ENCODE measurements around the gene RACK1. TPM values are rescaled to one million over a fixed set of nuclear protein-coding genes. Genes with fewer than 3 reads are reported as not detected.

RACK1 gene
- total RNA-seq, 1 donor from 2014 or later, result 1,122 TPM

- intact Hi-C loops (cut with DNase I), result no loop called here
- ATAC-seq (no peak), DNase-seq (ENCODE audit: low spot score) (no peak)
Observed at GRCh38 chr5:181235689-181236366, 7.9 kb downstream of the RACK1 start.

GRCh38 chr5:181235323-181235688 lies 8.4 kb downstream of the RACK1 start:
- no peak for ATAC-seq
- no peak for DNase-seq (ENCODE audit: low spot score)
- intact Hi-C loops (cut with DNase I), result no loop called here

GRCh38 chr5:181234455-181235306 lies 9.0 kb downstream of the RACK1 start:
- DNase-seq (ENCODE audit: low spot score) (no peak), ATAC-seq (no peak)
- intact Hi-C loops (cut with DNase I), result no loop called here

DNA sequence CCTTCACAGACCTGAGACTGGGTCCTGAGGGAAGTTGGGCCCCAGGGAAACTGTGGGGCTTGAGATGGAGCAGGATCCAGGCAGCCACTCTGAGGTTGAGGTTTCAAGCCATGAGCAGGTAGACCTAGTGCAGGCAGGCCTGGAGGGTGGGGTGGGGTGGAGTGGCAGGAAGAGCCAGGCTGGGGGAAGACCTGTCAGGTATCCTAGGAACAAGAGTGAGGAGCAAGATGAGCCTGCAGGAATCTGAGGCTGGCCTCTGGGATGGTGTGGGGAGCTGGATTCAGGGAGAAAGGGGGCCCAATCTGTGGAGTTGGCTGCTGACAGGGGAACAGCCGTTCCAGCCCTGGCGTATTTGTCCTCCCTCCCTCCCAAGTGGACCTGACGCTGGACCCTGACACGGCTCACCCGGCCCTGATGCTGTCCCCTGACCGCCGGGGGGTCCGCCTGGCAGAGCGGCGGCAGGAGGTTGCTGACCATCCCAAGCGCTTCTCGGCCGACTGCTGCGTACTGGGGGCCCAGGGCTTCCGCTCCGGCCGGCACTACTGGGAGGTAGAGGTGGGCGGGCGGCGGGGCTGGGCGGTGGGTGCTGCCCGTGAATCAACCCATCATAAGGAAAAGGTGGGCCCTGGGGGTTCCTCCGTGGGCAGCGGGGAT lies 9.8 kb downstream of the RACK1 start:
- intact Hi-C loops (cut with DNase I), result no loop called here
- no peak for ATAC-seq
- no peak for DNase-seq (ENCODE audit: low spot score)

GRCh38 chr5:181233088-181233800 lies 10.5 kb downstream of the RACK1 start:
- intact Hi-C loops (cut with DNase I), result no loop called here
- DNase-seq (ENCODE audit: low spot score) (no peak), ATAC-seq (no peak)

- intact Hi-C loops (cut with DNase I), result no loop called here
- no peak for ATAC-seq
- no peak for DNase-seq (ENCODE audit: low spot score)
Observed at GRCh38 chr5:181232593-181232992, 11.1 kb downstream of the RACK1 start.

DNA sequence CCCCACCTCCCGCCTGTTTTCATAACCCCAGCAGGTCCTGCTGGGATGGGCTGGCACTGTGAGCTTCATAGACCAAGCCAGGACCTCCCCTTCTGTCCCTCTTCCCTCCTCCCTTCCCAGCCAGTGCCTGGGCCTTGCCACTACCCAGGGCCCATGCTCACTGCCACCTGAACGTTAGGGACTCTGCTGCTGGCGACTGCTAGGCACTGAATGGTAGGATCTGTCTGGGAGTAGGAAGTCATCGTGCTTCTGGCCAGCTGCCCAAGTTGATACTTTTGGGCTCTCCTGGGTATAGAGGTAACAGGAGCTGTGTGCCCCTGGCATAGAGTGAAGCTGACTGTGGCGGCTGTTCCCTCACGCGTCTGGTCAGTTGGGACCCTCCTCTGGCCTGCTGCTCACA lies 12.3 kb downstream of the RACK1 start:
- ATAC-seq, result no peak
- intact Hi-C loops (cut with DNase I), result no loop called here
- DNase-seq (ENCODE audit: low spot score), result peak; percentile 53

DNA sequence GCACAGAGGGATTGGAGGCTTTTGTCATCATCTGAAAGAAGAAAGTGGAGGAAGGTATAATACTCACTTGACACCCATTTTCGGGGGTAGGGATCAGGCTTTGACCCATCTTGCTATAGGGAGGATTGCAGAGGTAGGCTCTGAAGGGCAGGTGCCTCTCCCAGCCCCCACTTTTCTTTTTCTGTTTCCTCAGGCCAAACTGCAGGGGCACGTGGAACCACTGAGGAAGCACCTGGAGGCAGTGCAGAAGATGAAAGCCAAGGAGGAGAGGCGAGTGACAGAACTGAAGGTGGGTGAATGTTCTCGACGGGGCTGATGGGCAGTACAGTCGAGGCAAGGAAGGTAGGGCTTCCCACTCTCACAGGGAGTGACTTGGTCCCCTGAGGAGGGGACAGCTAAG lies 13.2 kb downstream of the RACK1 start:
- DNase-seq (ENCODE audit: low spot score) (no peak), ATAC-seq (no peak)
- intact Hi-C loops (cut with DNase I), result no loop called here

- no peak for ATAC-seq
- DNase-seq (ENCODE audit: low spot score), result no peak
- intact Hi-C loops (cut with DNase I), result no loop called here
Observed at GRCh38 chr5:181229996-181230395, 13.7 kb downstream of the RACK1 start.

- ATAC-seq, result no peak
- no peak for DNase-seq (ENCODE audit: low spot score)
- intact Hi-C loops (cut with DNase I), result no loop called here
Observed at GRCh38 chr5:181224390-181225229, 19.1 kb downstream of the RACK1 start.

DNA sequence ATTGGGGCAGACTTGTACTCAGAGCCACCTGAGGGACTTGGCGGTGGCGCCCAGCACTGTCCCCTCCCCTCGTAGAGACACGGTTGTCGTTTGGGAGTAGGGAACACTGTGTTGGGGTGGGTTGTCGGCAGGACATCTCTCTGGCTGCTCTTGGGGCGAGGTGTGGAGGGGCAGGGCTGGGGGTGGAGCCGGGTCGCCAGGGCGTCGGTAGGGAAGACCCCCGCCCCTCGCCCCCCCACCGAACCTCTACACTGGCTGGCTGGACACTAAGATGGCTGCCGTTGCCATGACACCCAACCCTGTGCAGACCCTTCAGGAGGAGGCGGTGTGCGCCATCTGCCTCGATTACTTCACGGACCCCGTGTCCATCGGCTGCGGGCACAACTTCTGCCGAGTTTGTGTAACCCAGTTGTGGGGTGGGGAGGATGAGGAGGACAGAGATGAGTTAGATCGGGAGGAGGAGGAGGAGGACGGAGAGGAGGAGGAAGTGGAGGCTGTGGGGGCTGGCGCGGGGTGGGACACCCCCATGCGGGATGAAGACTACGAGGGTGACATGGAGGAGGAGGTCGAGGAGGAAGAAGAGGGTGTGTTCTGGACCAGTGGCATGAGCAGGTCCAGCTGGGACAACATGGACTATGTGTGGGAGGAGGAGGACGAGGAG lies 19.8 kb downstream of the RACK1 start:
- ATAC-seq (peak; percentile 12), DNase-seq (ENCODE audit: low spot score) (peak; percentile 78)
- intact Hi-C loops (cut with DNase I), result no loop called here

- peak; percentile 94 for ATAC-seq
- intact Hi-C loops (cut with DNase I), result no loop called here
- peak; percentile 99 for DNase-seq (ENCODE audit: low spot score)
Observed at GRCh38 chr5:181223058-181223728, 20.5 kb downstream of the RACK1 start, which contains the start of gene TRIM41. Gene TRIM41 (plus strand): TSS chr5:181223281. CDS start chr5:181224000, 719 bp downstream.

- intact Hi-C loops (cut with DNase I), result no loop called here
- ATAC-seq (peak; percentile 20), DNase-seq (ENCODE audit: low spot score) (no peak)
Observed at GRCh38 chr5:181222630-181223057, 21.1 kb downstream of the RACK1 start.

DNA sequence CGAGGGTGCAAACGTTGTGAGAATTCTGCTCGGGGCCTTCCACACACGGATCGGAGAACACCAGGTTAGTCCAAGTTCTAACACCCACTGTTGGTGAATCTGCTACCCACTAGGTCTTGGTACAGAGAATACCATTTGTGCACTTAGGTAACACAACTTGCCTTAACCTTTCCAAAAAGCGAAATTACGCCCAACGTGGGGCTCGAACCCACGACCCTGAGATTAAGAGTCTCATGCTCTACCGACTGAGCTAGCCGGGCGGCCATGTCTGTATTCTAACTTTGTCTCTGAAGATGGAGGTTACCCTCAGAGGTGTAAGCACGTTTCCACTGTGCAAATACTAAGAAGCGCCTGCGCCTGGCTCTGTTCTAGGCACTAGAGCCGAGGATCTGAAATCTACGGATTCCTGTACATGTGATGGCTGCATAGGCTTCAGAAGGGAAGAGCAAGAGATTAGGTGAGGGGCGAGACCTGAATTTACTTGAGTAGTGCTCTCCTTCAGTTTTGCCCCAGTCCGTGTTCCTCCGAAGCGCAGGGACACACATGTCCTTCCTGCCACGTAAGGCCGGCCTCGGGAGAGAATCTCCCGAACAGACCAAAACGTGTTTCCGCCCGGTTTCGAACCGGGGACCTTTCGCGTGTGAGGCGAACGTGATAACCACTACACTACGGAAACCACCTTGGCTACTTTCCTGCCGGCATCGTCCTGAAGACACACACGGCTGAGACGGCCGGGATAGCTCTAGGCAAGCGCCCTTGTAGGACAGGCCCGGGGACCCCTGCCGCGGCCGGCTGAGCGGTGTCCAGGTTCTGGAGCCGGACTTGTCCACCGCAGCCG lies 21.7 kb downstream of the RACK1 start:
- intact Hi-C loops (cut with DNase I), result no loop called here
- peak; percentile 98 for DNase-seq (ENCODE audit: low spot score)
- peak; percentile 80 for ATAC-seq

DNA sequence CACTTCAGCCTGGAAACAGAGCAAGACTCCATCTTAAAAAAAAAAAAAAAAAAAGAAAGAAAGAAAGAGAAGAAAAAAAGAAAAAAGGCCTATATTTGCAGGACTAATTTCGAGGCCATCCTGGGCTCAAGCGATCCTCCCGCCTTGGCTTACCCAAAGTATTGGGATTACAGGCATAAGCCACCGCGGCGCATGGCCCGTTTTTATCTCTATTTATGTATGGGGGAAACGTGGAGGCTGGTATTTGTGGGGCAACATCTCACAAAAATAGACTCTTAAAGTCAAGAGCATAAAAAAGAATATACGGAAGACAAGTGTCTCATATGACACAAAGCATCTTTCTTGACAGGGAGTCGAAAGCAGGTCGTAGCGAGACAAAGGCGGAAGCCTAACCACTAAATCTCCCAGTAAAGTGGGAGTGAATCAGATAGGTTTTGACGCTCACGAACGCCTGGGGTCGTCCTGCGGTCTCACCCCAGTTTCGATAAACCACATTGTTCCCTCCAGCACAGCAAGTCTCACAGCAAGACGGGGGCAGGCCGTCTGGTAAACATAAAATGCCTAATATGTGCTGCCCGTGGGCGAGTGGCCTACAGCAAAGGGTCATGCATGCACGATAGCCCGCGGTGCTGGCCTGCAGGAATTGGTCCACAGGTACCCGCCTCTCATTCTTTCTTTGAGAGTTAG lies 22.5 kb downstream of the RACK1 start:
- intact Hi-C loops (cut with DNase I), result no loop called here
- no peak for DNase-seq (ENCODE audit: low spot score)
- no peak for ATAC-seq

GRCh38 chr5:181220178-181220515 lies 23.6 kb downstream of the RACK1 start:
- intact Hi-C loops (cut with DNase I), result no loop called here
- DNase-seq (ENCODE audit: low spot score) (no peak), ATAC-seq (no peak)

Data from sciatic nerve (tissue), 2 donors.